ENCODE measurements around the gene PLD5.

- TF ChIP-seq CTCF (IDR thresholded peaks at IDR 0.05; ENCODE audit: low read depth, low read length, poor library complexity, severe bottlenecking): no peak
- no peak for TF ChIP-seq EZH2phosphoT487 (IDR thresholded peaks at IDR 0.05; ENCODE audit: borderline replicate concordance, low read length)
These were observed 323.4 kb downstream of the PLD5 start for GRCh38 chr1:242201090-242201489.

Measured in DOHH2 (cell line).